T follicular helper cell (primary cell): ENCODE measurements around the gene LRRC2.
"Not testable (repeated sequence)": the region's sequence is repeated elsewhere in the genome, so short reads cannot be mapped to it uniquely, and the experiment has no call there.

Source experiments
- DNase-seq: peaks from one replicate; pipeline ENCODE4 v3.0.0-alpha.2; 2020; ENCODE audit warnings: low read depth

The LRRC2 gene

GRCh38 chr3:46584598-46585467 is 18.7 kb upstream of the LRRC2 start:
- DNase-seq, result no peak

- no peak for DNase-seq
Measured at GRCh38 chr3:46580675-46581074, 14.6 kb upstream of the LRRC2 start.

- DNase-seq, result no peak
Measured at GRCh38 chr3:46579756-46580286, 13.7 kb upstream of the LRRC2 start.

GRCh38 chr3:46578973-46579755 is 13.1 kb upstream of the LRRC2 start:
- DNase-seq, result no peak

- not testable (repeated sequence) for DNase-seq
Measured at GRCh38 chr3:46577580-46578249, 11.6 kb upstream of the LRRC2 start.

- no peak for DNase-seq
Measured at GRCh38 chr3:46576879-46577278, 10.8 kb upstream of the LRRC2 start.

GRCh38 chr3:46576386-46576785 is 10.3 kb upstream of the LRRC2 start:
- no peak for DNase-seq

GRCh38 chr3:46575577-46576222 is 9.6 kb upstream of the LRRC2 start:
- DNase-seq, result no peak

GRCh38 chr3:46574881-46575576 is 8.9 kb upstream of the LRRC2 start:
- DNase-seq, result no peak

- no peak for DNase-seq
Measured at GRCh38 chr3:46574243-46574646, 8.1 kb upstream of the LRRC2 start.

- no peak for DNase-seq
Measured at GRCh38 chr3:46573701-46574100, 7.6 kb upstream of the LRRC2 start.

GRCh38 chr3:46571684-46572083 is 5.6 kb upstream of the LRRC2 start:
- DNase-seq, result no peak

- no peak for DNase-seq
Measured at GRCh38 chr3:46565607-46566039, 479 bp downstream of the LRRC2 start.

- no peak for DNase-seq
Measured at GRCh38 chr3:46565077-46565476, 1.0 kb downstream of the LRRC2 start.

- no peak for DNase-seq
Measured at GRCh38 chr3:46564190-46565021, 1.7 kb downstream of the LRRC2 start.

GRCh38 chr3:46561951-46562350 is 4.2 kb downstream of the LRRC2 start:
- DNase-seq, result no peak

- DNase-seq, result no peak
Measured at GRCh38 chr3:46561511-46561910, 4.6 kb downstream of the LRRC2 start.

- no peak for DNase-seq
Measured at GRCh38 chr3:46559091-46559704, 6.9 kb downstream of the LRRC2 start.

GRCh38 chr3:46558184-46559043 is 7.7 kb downstream of the LRRC2 start:
- DNase-seq, result peak; percentile 61
